Thoracic aorta (tissue), 2 donors: ENCODE results near the gene RUSC1. TPM values are rescaled to one million over a fixed set of nuclear protein-coding genes. Genes with fewer than 3 reads are reported as not detected.
A peak's percentile ranks its signal among the peaks of the same experiment; 100 is the strongest.

Experiments
- ATAC-seq: fragments of 150-250 bp; one replicate; pipeline ENCODE4 v1.8.0; 2017; ENCODE audit warnings: low read depth; ENCODE audit not compliant: insufficient number of reproducible peaks, low FRiP score
- DNase-seq: peaks from one replicate; pipeline ENCODE4 v3.0.0-alpha.2; 2020; ENCODE audit warnings: low spot score
- H3K27ac ChIP-seq, 2 donors: fragments of 200-600 bp; sonication (generic); 1 replicate in 1 of 2; 2 replicates in 1 of 2; pipeline ENCODE4 v1.5.1; 2016; ENCODE audit warnings: mild to moderate bottlenecking in 2 of 2, moderate library complexity in 2 of 2
- H3K27me3 ChIP-seq: fragments of 200-600 bp; sonication (generic); replicated peaks from 2 replicates; pipeline ENCODE4 v1.6.0; 2016; ENCODE audit warnings: mild to moderate bottlenecking; ENCODE audit not compliant: insufficient read depth
- H3K36me3 ChIP-seq: fragments of 200-600 bp; sonication (generic); one replicate; pipeline ENCODE4 v1.5.1; 2016
- H3K4me1 ChIP-seq, 2 donors: fragments of 200-600 bp; sonication (generic); 1 replicate in 1 of 2; 2 replicates in 1 of 2; pipeline versions ENCODE4 v1.5.1 to v1.6.0; 2016; ENCODE audit warnings: low read depth in 2 of 2, mild to moderate bottlenecking in 1 of 2; ENCODE audit not compliant: control insufficient read depth in 1 of 2
- H3K4me3 ChIP-seq: fragments of 200-600 bp; sonication (generic); 2 replicates; pipeline ENCODE4 v1.5.1; 2016; ENCODE audit warnings: mild to moderate bottlenecking
- H3K9me3 ChIP-seq: fragments of 200-600 bp; sonication (generic); 2 replicates; pipeline ENCODE4 v1.5.1; 2016
- CTCF ChIP-seq: fragments of 200-600 bp; sonication (generic); IDR thresholded peaks from one replicate; pipeline ENCODE4 v1.5.1; 2019; ENCODE audit warnings: antibody characterized with exemption
- total RNA-seq, 2 donors: library from RNA; depleted of rRNA; stranded (reverse); fragments of >200 nt; gene quantifications; one replicate each; pipeline versions ENCODE4 v1.1.0 to v1.2.3, GENCODE V29; 2016

Gene RUSC1
- total RNA-seq, 2 donors from 2014 or later: 38.7 to 61.3 TPM

GRCh38 chr1:155339515-155340097, 18.9 kb downstream of the RUSC1 start:
- Histone ChIP-seq H3K36me3 (peaks cover 69% of the 10 kb centered on the region), H3K27me3 (no peaks in the 10 kb centered on the region), H3K4me3 (no peak overlapping the region), H3K27ac (no peak overlapping the region), H3K4me1 (no peaks in the 10 kb centered on the region), H3K9me3 (no peaks in the 10 kb centered on the region)
- no peak for TF ChIP-seq CTCF
- no peak for ATAC-seq
- no peak for DNase-seq

- DNase-seq (no peak), ATAC-seq (no peak)
- Histone ChIP-seq H3K4me1 (no peaks in the 10 kb centered on the region), H3K27ac (no peak overlapping the region), H3K9me3 (no peaks in the 10 kb centered on the region), H3K36me3 (peaks cover 78% of the 10 kb centered on the region), H3K4me3 (no peak overlapping the region), H3K27me3 (no peaks in the 10 kb centered on the region)
- no peak for TF ChIP-seq CTCF
Observed at GRCh38 chr1:155342842-155343241, 22.1 kb downstream of the RUSC1 start.

GRCh38 chr1:155352631-155353030, 31.9 kb downstream of the RUSC1 start:
- no peaks in the 10 kb centered on the region for H3K27me3 ChIP-seq
- ATAC-seq (no peak), DNase-seq (no peak)
- no peaks in the 10 kb centered on the region for H3K4me1 ChIP-seq
- no peak overlapping the region for H3K27ac ChIP-seq
- H3K4me3 ChIP-seq: no peak overlapping the region
- no peak for TF ChIP-seq CTCF
- peaks cover 71% of the 10 kb centered on the region for H3K36me3 ChIP-seq
- H3K9me3 ChIP-seq: no peaks in the 10 kb centered on the region

- no peak overlapping the region for H3K27ac ChIP-seq
- TF ChIP-seq CTCF: no peak
- peaks cover 40% of the 10 kb centered on the region for H3K36me3 ChIP-seq
- no peak overlapping the region for H3K4me3 ChIP-seq
- H3K9me3 ChIP-seq: no peaks in the 10 kb centered on the region
- no peaks in the 10 kb centered on the region for H3K4me1 ChIP-seq
- no peaks in the 10 kb centered on the region for H3K27me3 ChIP-seq
- ATAC-seq (no peak), DNase-seq (no peak)
Observed at GRCh38 chr1:155360051-155360450, 39.4 kb downstream of the RUSC1 start.

- H3K4me1 ChIP-seq: peaks cover 22 to 30% of the 10 kb centered on the region in 2 donors
- no peak for TF ChIP-seq CTCF
- ATAC-seq (no peak), DNase-seq (no peak)
- no peaks in the 10 kb centered on the region for H3K9me3 ChIP-seq
- no peaks in the 10 kb centered on the region for H3K27me3 ChIP-seq
- peaks cover 25% of the 10 kb centered on the region for H3K36me3 ChIP-seq
- peak overlapping the region; percentile 7 to 45 for H3K27ac ChIP-seq
- H3K4me3 ChIP-seq: peak overlapping the region; percentile 52
Observed at GRCh38 chr1:155379180-155379579, 58.5 kb downstream of the RUSC1 start.
